Vagina (tissue), 2 donors: Measurements from ENCODE around the gene SVBP.

Source experiments
- POLR2A ChIP-seq, 2 donors: fragments of 450-650 bp; IDR thresholded peaks; one replicate each; pipeline ENCODE4 v1.6.1; 2017; ENCODE audit warnings: antibody characterized with exemption in 2 of 2, mild to moderate bottlenecking in 2 of 2, moderate library complexity in 2 of 2
- POLR2AphosphoS5 ChIP-seq, 2 donors: sonication (generic); formaldehyde crosslinking; IDR thresholded peaks; one replicate each; pipeline ENCODE4 v1.9.0; 2017; ENCODE audit warnings: antibody characterized with exemption in 2 of 2, mild to moderate bottlenecking in 2 of 2, low read depth in 1 of 2; ENCODE audit not compliant: insufficient read depth in 1 of 2
- TF ChIP-seq, protein P1 (sequence below), 3 experiments: fragments of 450-650 bp in 2 of 3; fragments of 200-600 bp in 1 of 3; sonication (generic) in 1 of 3; IDR thresholded peaks; one replicate each; pipeline ENCODE4 v1.5.1; 2017 to 2019; ENCODE audit warnings: antibody characterized with exemption in 3 of 3, mild to moderate bottlenecking in 2 of 3, moderate library complexity in 2 of 3

GRCh38 chr1:42806171-42806570 is 11.0 kb downstream of the SVBP start:
- TF ChIP-seq, protein P1, sequence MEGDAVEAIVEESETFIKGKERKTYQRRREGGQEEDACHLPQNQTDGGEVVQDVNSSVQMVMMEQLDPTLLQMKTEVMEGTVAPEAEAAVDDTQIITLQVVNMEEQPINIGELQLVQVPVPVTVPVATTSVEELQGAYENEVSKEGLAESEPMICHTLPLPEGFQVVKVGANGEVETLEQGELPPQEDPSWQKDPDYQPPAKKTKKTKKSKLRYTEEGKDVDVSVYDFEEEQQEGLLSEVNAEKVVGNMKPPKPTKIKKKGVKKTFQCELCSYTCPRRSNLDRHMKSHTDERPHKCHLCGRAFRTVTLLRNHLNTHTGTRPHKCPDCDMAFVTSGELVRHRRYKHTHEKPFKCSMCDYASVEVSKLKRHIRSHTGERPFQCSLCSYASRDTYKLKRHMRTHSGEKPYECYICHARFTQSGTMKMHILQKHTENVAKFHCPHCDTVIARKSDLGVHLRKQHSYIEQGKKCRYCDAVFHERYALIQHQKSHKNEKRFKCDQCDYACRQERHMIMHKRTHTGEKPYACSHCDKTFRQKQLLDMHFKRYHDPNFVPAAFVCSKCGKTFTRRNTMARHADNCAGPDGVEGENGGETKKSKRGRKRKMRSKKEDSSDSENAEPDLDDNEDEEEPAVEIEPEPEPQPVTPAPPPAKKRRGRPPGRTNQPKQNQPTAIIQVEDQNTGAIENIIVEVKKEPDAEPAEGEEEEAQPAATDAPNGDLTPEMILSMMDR (IDR thresholded peaks at IDR 0.05), result no peak
- no peak for TF ChIP-seq POLR2AphosphoS5 (IDR thresholded peaks at IDR 0.05; ENCODE audit: insufficient read depth in 1 of 2, low read depth in 1 of 2)
- TF ChIP-seq POLR2A (IDR thresholded peaks at IDR 0.05), result no peak
